Upper lobe of left lung (tissue), 4 donors: ENCODE measurements around the gene ANO2.

Experiments
- EP300 ChIP-seq, 4 donors: sonication (generic); formaldehyde crosslinking; IDR thresholded peaks; one replicate each; pipeline ENCODE4 v1.5.1; 2017; ENCODE audit warnings: antibody characterized with exemption in 4 of 4, control low read depth in 2 of 4
- POLR2A ChIP-seq, 4 donors: fragments of 450-650 bp; IDR thresholded peaks; one replicate each; pipeline ENCODE4 v1.5.1; 2016 to 2017; ENCODE audit warnings: antibody characterized with exemption in 4 of 4, mild to moderate bottlenecking in 2 of 4
- TF ChIP-seq, protein P1 (sequence below), 6 experiments: fragments of 450-650 bp in 4 of 6; fragments of 200-600 bp in 2 of 6; sonication (generic) in 2 of 6; IDR thresholded peaks; one replicate each; pipeline ENCODE4 v1.5.1; 2016 to 2019; ENCODE audit warnings: antibody characterized with exemption in 6 of 6

GRCh38 chr12:5789469-5789968, 155.5 kb downstream of the ANO2 start:
- TF ChIP-seq, protein P1, sequence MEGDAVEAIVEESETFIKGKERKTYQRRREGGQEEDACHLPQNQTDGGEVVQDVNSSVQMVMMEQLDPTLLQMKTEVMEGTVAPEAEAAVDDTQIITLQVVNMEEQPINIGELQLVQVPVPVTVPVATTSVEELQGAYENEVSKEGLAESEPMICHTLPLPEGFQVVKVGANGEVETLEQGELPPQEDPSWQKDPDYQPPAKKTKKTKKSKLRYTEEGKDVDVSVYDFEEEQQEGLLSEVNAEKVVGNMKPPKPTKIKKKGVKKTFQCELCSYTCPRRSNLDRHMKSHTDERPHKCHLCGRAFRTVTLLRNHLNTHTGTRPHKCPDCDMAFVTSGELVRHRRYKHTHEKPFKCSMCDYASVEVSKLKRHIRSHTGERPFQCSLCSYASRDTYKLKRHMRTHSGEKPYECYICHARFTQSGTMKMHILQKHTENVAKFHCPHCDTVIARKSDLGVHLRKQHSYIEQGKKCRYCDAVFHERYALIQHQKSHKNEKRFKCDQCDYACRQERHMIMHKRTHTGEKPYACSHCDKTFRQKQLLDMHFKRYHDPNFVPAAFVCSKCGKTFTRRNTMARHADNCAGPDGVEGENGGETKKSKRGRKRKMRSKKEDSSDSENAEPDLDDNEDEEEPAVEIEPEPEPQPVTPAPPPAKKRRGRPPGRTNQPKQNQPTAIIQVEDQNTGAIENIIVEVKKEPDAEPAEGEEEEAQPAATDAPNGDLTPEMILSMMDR (IDR thresholded peaks at IDR 0.05), result no peak
- TF ChIP-seq POLR2A (IDR thresholded peaks at IDR 0.05), result no peak
- no peak for TF ChIP-seq EP300 (IDR thresholded peaks at IDR 0.05)
